HG02642 (cell line): ENCODE data around the gene MYO15B.

Source experiments
- ATAC-seq: cut with Tn5 transposase; IDR thresholded peaks from one replicate; pipeline ENCODE4 v1.9.1; 2021; ENCODE audit warnings: mild to moderate bottlenecking; ENCODE audit not compliant: unreplicated experiment, poor library complexity

The MYO15B gene

DNA sequence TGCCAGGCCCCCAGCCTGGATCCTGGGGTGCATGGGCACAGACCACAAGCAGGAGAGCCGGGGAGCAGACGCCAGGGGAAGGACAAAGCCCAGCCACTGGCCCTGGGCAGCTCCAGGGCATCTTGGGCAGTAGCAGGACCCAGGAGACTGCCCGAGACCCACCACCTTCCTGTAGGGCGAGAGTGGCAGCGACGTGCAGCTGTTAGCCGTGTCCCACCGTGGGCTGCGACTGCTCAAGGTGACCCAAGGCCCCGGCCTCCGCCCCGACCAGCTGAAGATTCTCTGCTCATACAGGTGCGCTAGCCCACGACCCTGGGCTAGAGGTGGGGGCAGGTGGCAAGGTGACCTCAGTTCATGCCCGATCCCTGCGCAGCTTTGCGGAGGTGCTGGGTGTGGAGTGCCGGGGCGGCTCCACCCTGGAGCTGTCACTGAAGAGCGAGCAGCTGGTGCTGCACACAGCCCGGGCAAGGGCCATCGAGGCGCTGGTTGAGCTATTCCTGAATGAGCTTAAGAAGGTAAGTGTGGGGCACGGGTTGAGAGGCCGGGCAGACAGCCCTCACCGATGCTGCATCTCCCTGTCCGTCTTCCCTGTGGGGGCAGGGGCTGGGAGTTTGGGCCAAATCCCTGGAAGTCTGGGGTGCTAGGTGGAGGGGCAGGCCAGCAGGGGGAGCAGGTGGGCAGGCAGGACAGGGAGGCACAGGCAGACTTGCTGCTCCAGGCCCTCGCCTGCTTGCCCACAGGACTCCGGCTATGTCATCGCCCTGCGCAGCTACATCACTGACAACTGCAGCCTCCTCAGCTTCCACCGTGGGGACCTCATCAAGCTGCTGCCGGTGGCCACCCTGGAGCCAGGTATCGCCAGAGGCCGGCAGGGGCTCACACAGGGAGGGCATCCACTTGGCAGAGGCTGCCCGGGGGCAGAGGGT, 32.2 kb downstream of the MYO15B start:
- no peak for ATAC-seq

DNA sequence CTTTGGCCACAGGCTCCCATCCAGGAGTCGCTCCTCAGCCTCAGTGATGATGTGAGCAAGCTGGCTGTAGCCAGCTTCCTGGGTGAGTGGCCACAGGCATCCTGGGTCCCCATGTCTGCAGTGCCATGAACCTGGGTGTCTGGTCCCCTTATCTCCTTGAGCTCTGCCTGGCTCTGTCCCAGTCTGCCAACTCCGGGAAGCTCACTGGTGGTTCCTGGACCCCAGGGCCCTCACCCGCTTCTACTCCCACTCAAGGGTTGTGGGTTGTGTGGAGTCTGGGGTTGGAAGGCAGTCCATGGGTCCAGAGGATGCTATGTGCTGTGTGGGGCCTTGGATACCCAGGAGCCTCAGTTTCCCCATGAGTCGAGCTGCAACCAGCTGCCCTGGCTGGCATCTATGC, 33.9 kb downstream of the MYO15B start:
- no peak for ATAC-seq

DNA sequence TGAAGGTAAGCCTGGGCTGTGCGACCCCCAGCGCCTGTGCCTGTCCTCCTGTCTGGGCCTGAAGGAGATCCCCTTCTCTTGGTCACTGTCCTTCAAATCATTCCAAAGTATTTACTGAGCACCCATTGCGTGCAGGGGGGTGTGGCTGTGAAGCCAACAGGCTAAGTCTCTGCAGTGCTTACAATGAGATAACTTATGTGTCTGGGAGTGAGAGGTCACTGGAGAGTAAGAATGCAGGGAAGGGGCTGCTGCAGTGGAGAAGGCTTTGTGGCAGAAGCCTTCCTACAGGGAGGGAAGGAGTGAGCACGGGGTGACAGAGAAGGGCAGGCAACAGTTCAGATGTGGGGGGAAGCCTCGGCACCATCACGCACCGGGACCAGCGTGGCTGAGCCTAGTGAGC, 34.5 kb downstream of the MYO15B start:
- ATAC-seq: no peak

DNA sequence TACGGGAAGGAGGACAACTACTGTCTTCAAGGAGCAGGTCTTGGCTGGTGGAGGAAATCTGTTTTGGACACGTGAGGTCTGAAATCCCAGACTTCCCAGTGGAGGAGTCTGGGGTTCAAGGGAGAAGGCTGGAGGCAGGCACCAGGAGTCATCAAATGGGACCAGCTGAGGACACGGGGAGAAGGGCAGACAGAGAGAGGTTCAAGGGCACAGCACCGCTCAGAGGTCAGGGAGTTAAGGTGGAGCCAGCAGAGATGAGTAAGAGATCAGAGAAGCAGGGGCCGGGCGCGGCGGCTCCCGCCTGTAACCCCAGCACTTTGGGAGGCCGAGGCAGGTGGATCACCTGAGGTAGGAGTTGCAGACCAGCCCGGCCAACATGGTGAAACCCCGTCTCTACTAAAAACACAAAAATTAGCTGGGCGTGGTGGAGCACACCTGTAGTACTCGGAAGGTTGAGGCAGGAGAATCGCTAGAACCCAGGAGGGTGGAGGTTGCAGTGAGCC, 35.2 kb downstream of the MYO15B start:
- no peak for ATAC-seq

DNA sequence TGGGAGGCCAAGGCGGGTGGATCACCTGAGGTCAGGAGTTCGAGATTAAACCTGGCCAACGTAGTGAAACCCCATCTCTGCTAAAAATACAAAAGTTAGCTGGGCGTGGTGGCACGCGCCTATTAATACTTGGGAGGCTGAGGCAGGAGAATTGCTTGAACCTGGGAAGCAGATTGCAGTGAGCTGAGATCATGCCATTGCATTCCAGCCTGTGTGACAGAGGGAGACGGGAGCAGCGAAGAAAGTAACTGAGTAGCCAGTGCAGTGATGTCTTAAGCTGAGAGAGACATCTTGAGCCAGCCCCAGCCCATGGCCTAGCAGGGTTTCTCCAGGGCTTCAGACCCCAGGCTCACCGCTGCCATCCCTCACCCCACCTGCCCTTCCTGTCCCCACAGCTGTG, 35.8 kb downstream of the MYO15B start:
- ATAC-seq: no peak

DNA sequence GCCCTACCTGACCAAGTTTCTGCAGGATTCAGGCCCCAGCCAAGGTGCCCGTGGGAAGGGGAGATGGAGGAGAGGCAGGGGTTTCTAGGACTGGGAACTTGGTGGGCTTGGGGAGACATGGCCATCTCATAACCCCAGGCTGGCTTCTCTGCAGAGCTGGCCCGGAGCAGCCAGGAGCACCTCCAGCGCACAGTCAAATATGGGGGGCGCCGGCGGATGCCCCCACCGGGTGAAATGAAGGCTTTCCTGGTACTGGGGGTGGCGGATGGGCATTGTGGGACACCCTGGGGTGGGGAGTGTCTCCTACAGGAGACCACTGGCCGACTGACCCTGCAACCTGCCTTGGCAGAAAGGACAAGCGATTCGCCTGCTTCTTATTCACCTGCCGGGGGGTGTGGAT, 36.4 kb downstream of the MYO15B start:
- ATAC-seq: no peak

- ATAC-seq: no peak
Observed at GRCh38 chr17:75624714-75625345, 37.2 kb downstream of the MYO15B start.

DNA sequence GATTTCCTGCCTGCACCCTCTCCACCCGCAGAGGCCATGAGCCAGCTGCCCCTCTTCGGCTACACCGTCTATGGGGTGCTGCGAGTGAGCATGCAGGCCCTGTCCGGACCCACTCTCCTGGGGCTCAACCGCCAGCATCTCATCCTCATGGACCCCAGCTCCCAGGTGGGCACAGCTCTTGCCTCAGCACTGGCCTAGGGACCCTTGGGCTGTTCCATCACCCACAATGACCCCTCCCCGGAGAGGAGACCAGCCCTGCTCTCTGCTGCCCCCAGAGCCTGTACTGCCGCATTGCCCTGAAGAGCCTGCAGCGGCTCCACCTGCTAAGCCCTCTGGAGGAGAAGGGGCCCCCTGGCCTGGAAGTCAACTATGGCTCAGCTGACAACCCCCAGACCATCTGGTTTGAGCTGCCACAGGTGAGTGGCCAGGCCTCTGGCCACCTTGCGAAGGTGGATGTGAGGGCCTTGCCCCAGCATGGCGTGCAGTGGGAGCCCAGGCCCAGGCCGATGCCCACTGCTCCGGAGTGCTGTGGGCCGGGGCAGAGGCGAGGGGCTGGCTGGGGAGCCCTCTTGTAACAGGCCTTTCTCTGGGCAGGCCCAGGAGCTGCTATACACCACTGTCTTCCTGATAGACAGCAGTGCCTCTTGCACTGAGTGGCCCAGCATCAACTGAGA, 38.4 kb downstream of the MYO15B start:
- ATAC-seq: no peak

DNA sequence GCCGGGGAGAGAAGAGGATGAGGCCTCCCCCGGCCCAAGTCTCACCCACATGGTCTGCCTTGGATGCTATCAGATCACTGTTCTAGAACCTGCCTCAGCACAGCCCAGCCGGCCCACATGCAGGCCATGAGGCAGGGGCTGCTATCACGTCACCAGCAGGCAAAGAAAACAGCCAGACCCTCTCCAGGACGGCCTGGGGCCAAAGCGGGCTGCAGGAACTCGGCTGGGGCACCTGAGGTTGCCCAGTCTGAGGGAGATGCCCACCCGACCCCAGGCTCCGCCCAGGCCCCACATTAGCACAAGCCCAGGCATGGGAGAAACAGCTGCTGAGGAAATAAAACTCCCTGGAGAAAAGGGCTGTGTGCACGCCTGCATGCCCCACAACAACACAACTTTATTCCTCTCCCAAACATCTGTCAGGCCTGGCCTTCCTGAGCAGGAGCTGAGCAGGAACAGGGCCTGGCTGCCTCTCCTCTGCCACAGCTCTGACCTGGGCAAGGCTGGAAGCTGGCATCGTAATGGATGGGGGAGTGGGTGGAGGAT, 39.0 kb downstream of the MYO15B start:
- ATAC-seq: no peak

- ATAC-seq: no peak
Observed at GRCh38 chr17:75627094-75627493, 39.5 kb downstream of the MYO15B start.

DNA sequence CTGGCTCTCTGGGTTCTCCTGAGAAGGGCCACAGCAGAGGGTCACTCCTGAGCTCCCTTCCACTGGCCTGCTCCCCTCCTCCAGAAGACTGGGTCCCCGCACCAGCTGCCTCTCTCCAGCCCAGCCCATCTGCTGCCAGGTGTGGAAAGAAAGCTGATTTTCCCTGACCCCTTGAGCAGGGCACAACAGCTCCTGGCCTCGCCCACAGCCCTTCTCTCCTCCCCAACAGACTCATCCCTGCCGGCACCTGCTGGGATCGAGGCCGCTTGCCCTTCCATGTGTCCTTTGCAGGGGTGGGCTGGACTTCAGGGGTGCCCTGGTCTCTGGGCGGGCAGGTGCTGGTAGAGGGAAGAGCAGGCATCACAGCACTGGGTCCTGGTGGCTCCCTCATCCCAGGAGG, 40.8 kb downstream of the MYO15B start:
- no peak for ATAC-seq

- no peak for ATAC-seq
Observed at GRCh38 chr17:75629157-75629556, 41.6 kb downstream of the MYO15B start.

GRCh38 chr17:75630071-75630917, 42.7 kb downstream of the MYO15B start:
- no peak for ATAC-seq

DNA sequence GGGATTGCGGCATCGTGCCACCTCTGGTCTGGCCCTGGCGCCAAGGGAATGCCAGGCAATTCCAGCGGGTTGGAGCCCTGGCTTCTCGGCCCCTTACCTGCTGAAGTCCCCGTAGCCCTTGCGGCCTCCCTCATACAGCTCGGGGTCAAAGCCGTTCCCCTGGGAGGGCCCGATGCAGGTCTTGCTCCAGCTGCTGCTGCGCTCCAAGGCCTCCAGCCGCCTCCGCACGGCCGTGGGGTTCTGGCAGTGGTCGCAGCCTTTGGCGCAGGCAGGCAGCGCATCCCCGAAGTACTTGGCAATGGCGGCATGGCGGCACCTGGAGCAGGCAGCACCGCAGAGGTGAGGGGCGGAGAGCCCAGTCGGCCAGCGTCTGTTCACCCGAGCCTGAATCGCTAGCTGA, 43.8 kb downstream of the MYO15B start:
- no peak for ATAC-seq

DNA sequence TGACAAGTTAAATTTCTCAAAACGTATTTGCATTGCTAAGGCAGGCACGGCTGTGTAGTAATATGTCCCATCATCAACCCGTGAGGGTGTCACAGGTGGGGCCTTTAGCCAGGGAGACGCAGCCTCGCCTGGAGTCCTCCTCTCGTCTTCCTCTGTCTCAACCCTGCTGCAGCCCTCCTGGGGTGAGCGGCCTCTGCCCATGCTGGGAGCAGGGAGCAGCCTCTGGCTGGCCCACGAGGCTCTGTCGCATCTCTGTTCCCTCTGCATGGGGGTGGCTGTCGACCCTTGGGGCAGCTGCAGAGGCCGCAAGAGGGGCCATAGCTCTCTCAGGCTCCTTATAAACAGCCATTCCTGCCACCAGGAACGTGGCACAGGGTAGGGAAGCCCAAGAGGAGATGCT, 44.8 kb downstream of the MYO15B start:
- ATAC-seq: no peak

- ATAC-seq: peak; percentile 45
Observed at GRCh38 chr17:75632863-75633485, 45.4 kb downstream of the MYO15B start, which contains the start of gene SMIM5. Gene SMIM5, plus strand, starts transcription at chr17:75633434. Its CDS starts 6,768 bp downstream, at chr17:75640202.

- ATAC-seq: no peak
Observed at GRCh38 chr17:75633486-75634375, 46.1 kb downstream of the MYO15B start.

DNA sequence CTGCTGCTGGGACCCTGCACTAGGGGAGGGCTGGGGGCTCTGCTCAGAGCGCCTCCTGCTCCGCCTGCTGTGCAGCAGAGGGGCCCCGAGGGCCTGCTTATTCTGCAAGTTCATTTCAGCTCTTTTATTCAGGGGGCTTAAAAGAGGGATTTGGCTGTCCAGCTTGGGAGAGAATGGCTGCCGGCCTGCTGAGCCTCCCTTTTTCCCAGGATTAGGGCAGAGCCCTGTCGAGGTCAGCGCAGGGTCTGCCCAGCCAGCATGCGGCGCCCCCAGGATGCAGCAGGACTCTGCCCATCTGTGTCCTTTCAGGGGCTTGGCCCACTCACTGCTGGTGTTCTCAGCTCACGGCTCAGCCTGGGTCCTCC, 46.8 kb downstream of the MYO15B start:
- no peak for ATAC-seq
